Fibroblast of pulmonary artery (primary cell): Measurements from ENCODE around the gene UGT1A10.

ENCODE experiments used
- DNase-seq: peaks from one replicate; pipeline ENCODE4 v3.0.0-alpha.2; 2010; ENCODE audit warnings: low read depth
- H3K4me3 ChIP-seq: replicated peaks from 2 replicates; pipeline ENCODE4 v1.5.1; 2011; ENCODE audit warnings: low read depth, mild to moderate bottlenecking, control low read depth, low read length, moderate library complexity
- TF ChIP-seq, protein P1 (sequence below): IDR thresholded peaks from 2 replicates; pipeline ENCODE4 v1.5.1; 2011; ENCODE audit warnings: mild to moderate bottlenecking, control low read depth, low read length, inconsistent platforms; ENCODE audit errors: missing control alignments

Gene UGT1A10

DNA sequence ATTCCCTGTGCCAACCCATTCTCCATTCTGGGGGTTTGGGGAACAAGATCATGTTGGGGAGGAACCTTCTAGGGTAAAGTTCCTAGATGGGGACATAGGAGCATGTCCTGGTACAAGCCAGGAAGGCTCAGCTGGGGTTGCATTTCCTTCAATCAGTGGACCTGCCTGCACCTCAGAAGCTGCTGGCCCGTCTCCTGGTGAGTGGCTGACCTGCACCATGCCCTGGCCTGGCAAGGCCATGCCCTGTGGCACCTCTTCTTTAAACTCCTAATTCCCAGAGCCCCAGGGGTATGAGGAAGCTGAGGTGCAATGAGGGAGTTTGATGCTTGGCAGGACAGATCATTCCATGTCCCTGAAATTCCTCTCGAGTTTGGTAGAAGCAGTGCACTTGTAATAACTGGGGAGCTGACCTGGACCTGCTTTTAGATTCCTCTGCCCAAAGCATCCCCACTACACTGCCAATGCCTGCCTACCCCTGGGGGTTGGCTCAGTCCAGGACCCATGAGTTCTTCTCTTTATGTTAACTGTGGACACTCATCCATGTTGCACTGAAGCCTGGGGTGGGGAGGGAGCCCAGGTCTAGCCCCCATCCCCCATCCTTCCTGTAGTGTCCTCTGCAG lies 167.2 kb downstream of the UGT1A10 start:
- H3K4me3 ChIP-seq, result no peak overlapping the region
- no peak for DNase-seq
- TF ChIP-seq, protein P1, sequence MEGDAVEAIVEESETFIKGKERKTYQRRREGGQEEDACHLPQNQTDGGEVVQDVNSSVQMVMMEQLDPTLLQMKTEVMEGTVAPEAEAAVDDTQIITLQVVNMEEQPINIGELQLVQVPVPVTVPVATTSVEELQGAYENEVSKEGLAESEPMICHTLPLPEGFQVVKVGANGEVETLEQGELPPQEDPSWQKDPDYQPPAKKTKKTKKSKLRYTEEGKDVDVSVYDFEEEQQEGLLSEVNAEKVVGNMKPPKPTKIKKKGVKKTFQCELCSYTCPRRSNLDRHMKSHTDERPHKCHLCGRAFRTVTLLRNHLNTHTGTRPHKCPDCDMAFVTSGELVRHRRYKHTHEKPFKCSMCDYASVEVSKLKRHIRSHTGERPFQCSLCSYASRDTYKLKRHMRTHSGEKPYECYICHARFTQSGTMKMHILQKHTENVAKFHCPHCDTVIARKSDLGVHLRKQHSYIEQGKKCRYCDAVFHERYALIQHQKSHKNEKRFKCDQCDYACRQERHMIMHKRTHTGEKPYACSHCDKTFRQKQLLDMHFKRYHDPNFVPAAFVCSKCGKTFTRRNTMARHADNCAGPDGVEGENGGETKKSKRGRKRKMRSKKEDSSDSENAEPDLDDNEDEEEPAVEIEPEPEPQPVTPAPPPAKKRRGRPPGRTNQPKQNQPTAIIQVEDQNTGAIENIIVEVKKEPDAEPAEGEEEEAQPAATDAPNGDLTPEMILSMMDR, result no peak

DNA sequence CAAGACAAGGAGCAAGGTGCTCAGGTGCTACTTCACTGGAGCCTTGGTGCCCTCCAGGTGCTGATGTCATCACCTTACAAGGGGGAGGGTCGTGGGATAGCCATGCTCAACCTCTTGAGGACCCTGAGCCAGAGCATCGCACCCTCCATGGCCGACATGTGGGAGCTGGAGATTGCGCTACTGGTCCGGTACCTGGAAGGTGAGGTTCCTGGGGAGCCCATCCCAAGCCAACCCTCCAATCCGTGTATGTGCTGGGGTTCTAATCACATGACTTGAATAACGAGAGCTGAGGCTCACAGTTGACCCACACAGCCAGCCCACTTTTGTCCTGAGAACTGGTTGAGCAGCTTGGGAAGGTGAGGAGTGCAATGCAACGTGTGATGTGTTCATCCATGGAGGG lies 167.7 kb downstream of the UGT1A10 start:
- no peak for DNase-seq
- no peak overlapping the region for H3K4me3 ChIP-seq
- TF ChIP-seq, protein P1, result no peak

DNA sequence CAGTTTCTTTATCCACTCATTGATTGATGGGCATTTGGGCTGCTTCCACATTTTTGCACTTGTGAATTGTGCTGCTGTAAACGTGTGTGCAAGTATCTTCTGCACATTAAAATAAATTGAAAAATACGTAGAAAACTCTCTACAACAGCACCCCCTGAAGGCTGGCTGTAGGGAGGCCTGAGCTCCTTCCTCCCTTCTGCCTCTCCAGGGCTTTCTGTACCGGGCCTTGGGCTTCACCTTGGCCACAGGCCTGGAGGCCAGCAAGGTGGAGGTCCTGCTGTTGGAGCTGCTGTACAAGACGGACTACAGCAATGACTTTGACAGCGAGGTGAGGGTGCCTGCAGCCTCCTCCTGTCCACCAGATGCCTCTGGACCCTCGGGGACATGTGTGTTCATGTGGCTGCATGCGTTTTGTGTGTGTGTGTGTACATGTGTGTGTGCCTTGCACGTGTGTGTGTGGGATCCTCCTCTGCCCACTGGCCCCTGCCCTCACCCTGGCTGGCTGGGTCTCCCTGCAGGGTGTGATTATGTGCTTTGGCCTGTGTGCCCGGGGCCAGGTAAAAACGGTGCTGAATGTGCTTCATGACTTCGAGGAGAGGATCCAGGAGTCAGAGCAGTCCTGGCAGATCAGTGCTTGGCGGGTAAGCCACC lies 171.1 kb downstream of the UGT1A10 start:
- no peak for DNase-seq
- no peak overlapping the region for H3K4me3 ChIP-seq
- TF ChIP-seq, protein P1, result no peak

DNA sequence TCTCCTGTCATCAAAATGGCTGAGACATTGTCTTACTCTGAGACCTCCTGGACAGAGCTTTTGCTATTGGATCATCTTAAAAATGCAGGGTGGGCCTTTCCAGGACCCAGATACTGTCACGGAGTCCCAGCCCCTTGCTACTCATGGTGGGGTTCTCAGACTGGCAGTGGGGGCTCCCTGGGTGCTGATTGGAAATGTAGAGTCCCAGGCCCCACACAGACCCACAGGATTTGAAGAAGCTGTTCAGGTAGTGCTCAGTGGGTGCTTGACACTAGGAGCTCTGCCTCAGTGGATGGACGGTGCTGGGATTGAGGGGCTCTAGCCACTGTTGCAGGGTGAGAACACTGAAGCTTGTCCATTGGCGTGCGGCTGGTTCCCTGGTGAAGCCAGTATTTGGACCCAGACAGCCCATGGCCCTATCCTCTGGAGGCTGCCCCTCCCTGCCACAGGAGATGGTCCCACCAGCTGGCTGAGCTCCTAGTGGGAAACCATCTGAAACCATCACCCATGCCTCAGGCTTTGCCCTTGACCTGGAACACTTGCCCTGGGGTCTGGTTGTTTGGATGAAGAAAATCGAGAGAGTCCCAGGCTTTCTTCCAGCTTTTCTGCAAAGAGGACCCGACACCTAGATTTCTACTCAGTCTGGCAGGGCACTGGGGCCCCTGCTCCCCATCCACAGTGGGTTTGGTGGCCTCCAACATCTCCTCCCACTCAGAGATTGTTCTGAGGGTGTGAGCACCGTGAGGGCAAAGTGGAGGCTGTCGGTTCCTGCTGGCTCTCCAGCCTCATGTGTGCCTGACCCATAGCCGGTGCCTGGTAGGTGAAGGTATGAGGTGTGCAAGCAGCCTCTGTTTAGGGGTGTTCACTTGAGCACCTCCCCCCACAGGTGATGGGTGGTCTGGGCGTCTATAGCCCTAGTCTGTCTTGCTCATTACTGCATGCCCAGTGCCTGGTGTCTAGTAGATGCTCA lies 172.0 kb downstream of the UGT1A10 start:
- no peak overlapping the region for H3K4me3 ChIP-seq
- TF ChIP-seq, protein P1, result no peak
- no peak for DNase-seq

DNA sequence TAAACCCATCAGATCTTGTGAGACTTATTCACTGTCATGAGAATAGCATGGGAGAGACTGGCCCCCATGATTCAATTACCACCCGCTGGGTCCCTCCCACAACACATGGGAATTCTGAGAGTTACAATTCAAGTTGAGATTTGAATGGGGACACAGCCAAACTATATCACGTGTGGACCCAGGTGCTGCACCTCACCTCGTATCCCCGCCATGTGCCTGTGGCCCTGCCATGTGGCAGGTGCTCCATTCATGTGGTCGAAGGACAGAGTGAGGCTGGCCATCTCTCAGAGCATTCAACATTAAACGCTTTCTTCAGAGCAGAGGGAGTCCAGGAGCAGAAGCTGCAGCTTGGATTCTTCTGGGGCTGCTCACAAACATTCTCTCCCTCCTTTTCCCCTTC lies 174.1 kb downstream of the UGT1A10 start:
- no peak for DNase-seq
- TF ChIP-seq, protein P1, result no peak

GRCh38 chr2:233811087-233811486 lies 174.8 kb downstream of the UGT1A10 start:
- TF ChIP-seq, protein P1, result no peak
- no peak overlapping the region for H3K4me3 ChIP-seq
- no peak for DNase-seq

More for the DNA sequence above, 174.1 kb downstream of the UGT1A10 start:
- H3K4me3 ChIP-seq, result no peak overlapping the region
